T follicular helper cell (primary cell): ENCODE results near the gene PPCDC.

Source experiments
- DNase-seq: peaks from one replicate; pipeline ENCODE4 v3.0.0-alpha.2; 2020; ENCODE audit warnings: low read depth
- total RNA-seq, 2 experiments: gene quantifications; one replicate each; lab custom pipeline; 2026; lab: John Stamatoyannopoulos, UW

The PPCDC gene
- total RNA-seq, result 9.5 to 9.9 reads per million in 2 experiments

GRCh38 chr15:75023181-75023871 is at the start of gene PPCDC:
Gene PPCDC, plus strand, starts transcription at chr15:75023590. Its CDS starts 4,729 bp downstream, at chr15:75028319.
- peak; percentile 90 for DNase-seq

- no peak for DNase-seq
Observed at GRCh38 chr15:74976159-74976558, 47.2 kb upstream of the PPCDC start.

- no peak for DNase-seq
Observed at GRCh38 chr15:74977599-74977998, 45.8 kb upstream of the PPCDC start.

- DNase-seq, result no peak
Observed at GRCh38 chr15:74978077-74978476, 45.3 kb upstream of the PPCDC start.

GRCh38 chr15:74978503-74978902 is 44.9 kb upstream of the PPCDC start:
- no peak for DNase-seq

GRCh38 chr15:74982183-74982582 is 41.2 kb upstream of the PPCDC start:
- DNase-seq, result no peak

- no peak for DNase-seq
Observed at GRCh38 chr15:74983725-74984231, 39.6 kb upstream of the PPCDC start.

- DNase-seq, result no peak
Observed at GRCh38 chr15:74988007-74988800, 35.2 kb upstream of the PPCDC start.

GRCh38 chr15:74989527-74989926 is 33.9 kb upstream of the PPCDC start:
- no peak for DNase-seq

GRCh38 chr15:74992619-74993018 is 30.8 kb upstream of the PPCDC start:
- DNase-seq, result no peak

GRCh38 chr15:74994236-74994635 is 29.2 kb upstream of the PPCDC start:
- no peak for DNase-seq

- no peak for DNase-seq
Observed at GRCh38 chr15:74994685-74995084, 28.7 kb upstream of the PPCDC start.

- DNase-seq, result peak; percentile 88
Observed at GRCh38 chr15:74995182-74995778, 28.1 kb upstream of the PPCDC start, which contains the start of gene SCAMP5. Gene SCAMP5, plus strand, starts transcription at chr15:74995563. Its CDS starts 16,277 bp downstream, at chr15:75011840.

GRCh38 chr15:74995779-74996765 is 27.3 kb upstream of the PPCDC start:
- DNase-seq, result no peak

GRCh38 chr15:74997141-74997540 is 26.2 kb upstream of the PPCDC start:
- DNase-seq, result no peak

- no peak for DNase-seq
Observed at GRCh38 chr15:74997543-74997942, 25.8 kb upstream of the PPCDC start.

GRCh38 chr15:75001310-75001709 is 22.1 kb upstream of the PPCDC start:
- DNase-seq, result no peak

GRCh38 chr15:75002398-75002797 is 21.0 kb upstream of the PPCDC start:
- no peak for DNase-seq

GRCh38 chr15:75007216-75007615 is 16.2 kb upstream of the PPCDC start:
- DNase-seq, result no peak

- no peak for DNase-seq
Observed at GRCh38 chr15:75008221-75008625, 15.2 kb upstream of the PPCDC start.

GRCh38 chr15:75008629-75009326 is 14.6 kb upstream of the PPCDC start:
- DNase-seq, result no peak
